HCT116 (cell line): Measurements from ENCODE around the gene TCF15. TPM values are rescaled to one million over a fixed set of nuclear protein-coding genes. Genes with fewer than 3 reads are reported as not detected.

Source experiments
- ATAC-seq: fragments of 200-7000 bp; cut with Tn5 transposase; 2 replicates; pipeline ENCODE4 v1.9.1; 2020; ENCODE audit warnings: mild to moderate bottlenecking, moderate library complexity
- BruUV-seq: library from RNA; stranded (reverse); fragments of 400-500 nt; replicated peaks from 2 replicates; lab custom pipeline; 2021; lab: Mats Ljungman, UMichigan
- CTCF ChIA-PET: fragments of 300-600 bp; sonication (Branson Sonifier 250); formaldehyde crosslinking; loops from one replicate; lab custom pipeline; 2021; ENCODE audit warnings: antibody characterized with exemption; lab: Charles Lee
- POLR2A ChIA-PET: fragments of 300-600, 350-600 bp; sonication (Branson Sonifier 250); formaldehyde crosslinking; loops from one replicate; lab custom pipeline; 2021; ENCODE audit warnings: antibody characterized with exemption; lab: Charles Lee
- RAD21 ChIA-PET, 2 experiments: fragments of 300-600 bp; sonication (Branson Sonifier 250); formaldehyde crosslinking; loops; one replicate each; lab custom pipeline; 2023; ENCODE audit warnings: low total read pairs in 2 of 2; ENCODE audit not compliant: uncharacterized antibody in 2 of 2, unreplicated experiment in 2 of 2, low non-redundant PET in 1 of 2; lab: Charles Lee
- DNase-seq: peaks from one replicate; pipeline ENCODE4 v3.0.0-alpha.2; 2010; ENCODE audit warnings: low read depth, low spot score
- H2AFZ ChIP-seq: fragments of 200-600 bp; shearing (Covaris generic), sonication (generic); 2 replicates; pipeline ENCODE4 v1.6.1; 2017; ENCODE audit warnings: low read depth, mixed run types, mixed read lengths, antibody characterized with exemption, low read length; ENCODE audit not compliant: poor library complexity, severe bottlenecking
- H3K27ac ChIP-seq: 2 replicates; pipeline ENCODE4 v1.5.1; 2012; ENCODE audit warnings: low read depth, low read length
- H3K27me3 ChIP-seq: fragments of 200-600 bp; sonication (generic); 2 replicates; pipeline ENCODE4 v1.6.1; 2016; ENCODE audit warnings: mixed run types, low read length, mixed read lengths; ENCODE audit not compliant: insufficient read depth
- H3K36me3 ChIP-seq, 2 experiments: fragments of 200-500 bp in 1 of 2; fragments of 200-600 bp in 1 of 2; sonication (Bioruptor generic) in 1 of 2; sonication (generic) in 1 of 2; 2 replicates each; pipeline versions ENCODE4 v1.5.1 to v1.6.1; 2014 to 2016; ENCODE audit warnings: low read length in 2 of 2, inconsistent platforms in 1 of 2, mixed read lengths in 1 of 2, mixed run types in 1 of 2; ENCODE audit not compliant: insufficient read depth in 2 of 2, control insufficient read depth in 1 of 2
- H3K4me1 ChIP-seq, 2 experiments: fragments of 200-600 bp in 1 of 2; sonication (generic) in 1 of 2; 2 replicates each; pipeline versions ENCODE4 v1.5.1 to v1.6.1; 2012 to 2017; ENCODE audit warnings: low read length in 2 of 2, inconsistent platforms in 1 of 2, mild to moderate bottlenecking in 1 of 2, mixed read lengths in 1 of 2, mixed run types in 1 of 2, moderate library complexity in 1 of 2; ENCODE audit not compliant: insufficient read depth in 2 of 2, control insufficient read depth in 1 of 2
- H3K4me2 ChIP-seq: fragments of 200-600 bp; sonication (generic); 2 replicates; pipeline ENCODE4 v1.6.1; 2017; ENCODE audit warnings: mixed run types, low read length, mixed read lengths
- H3K4me3 ChIP-seq, 2 experiments: fragments of 200-600 bp in 1 of 2; sonication (generic) in 1 of 2; replicated peaks in 1 of 2; 2 replicates each; pipeline ENCODE4 v1.5.1; 2011 to 2016; ENCODE audit warnings: low read length in 2 of 2, control low read depth in 1 of 2, low read depth in 1 of 2, mild to moderate bottlenecking in 1 of 2, mixed read lengths in 1 of 2, mixed run types in 1 of 2
- H3K79me2 ChIP-seq: fragments of 200-600 bp; sonication (generic); 2 replicates; pipeline ENCODE4 v1.6.1; 2017; ENCODE audit warnings: mild to moderate bottlenecking, mixed run types, low read length, moderate library complexity, mixed read lengths; ENCODE audit not compliant: insufficient read depth
- H3K9ac ChIP-seq: fragments of 200-600 bp; sonication (generic); 2 replicates; pipeline ENCODE4 v1.6.1; 2016; ENCODE audit warnings: low read length, mixed read lengths
- H3K9me2 ChIP-seq: fragments of 200-600 bp; sonication (generic), shearing (Covaris generic); 2 replicates; pipeline ENCODE4 v1.6.1; 2017; ENCODE audit warnings: mixed run types, mild to moderate bottlenecking, moderate library complexity; ENCODE audit not compliant: insufficient read depth
- H3K9me3 ChIP-seq, 2 experiments: fragments of 200-500 bp in 1 of 2; fragments of 200-600 bp in 1 of 2; sonication (Bioruptor generic) in 1 of 2; sonication (generic) in 1 of 2; 2 replicates each; pipeline ENCODE4 v1.6.1; 2014 to 2017; ENCODE audit warnings: low read length in 2 of 2, mixed read lengths in 2 of 2, inconsistent platforms in 1 of 2, low read depth in 1 of 2, mild to moderate bottlenecking in 1 of 2, mixed run types in 1 of 2, moderate library complexity in 1 of 2; ENCODE audit not compliant: control insufficient read depth in 1 of 2, insufficient read depth in 1 of 2
- H4K20me1 ChIP-seq: fragments of 200-600 bp; sonication (generic), shearing (Covaris generic); 2 replicates; pipeline ENCODE4 v1.6.1; 2017; ENCODE audit warnings: mixed run types, mild to moderate bottlenecking, moderate library complexity; ENCODE audit not compliant: insufficient read depth
- JUND ChIP-seq: IDR thresholded peaks from 2 replicates; pipeline ENCODE4 v1.6.1; 2012
- POLR2A ChIP-seq: IDR thresholded peaks from 2 replicates; pipeline ENCODE4 v1.7.0; 2011; ENCODE audit warnings: borderline replicate concordance; ENCODE audit not compliant: insufficient read depth, insufficient read length; ENCODE audit errors: extremely low read depth
- REST ChIP-seq: IDR thresholded peaks from 2 replicates; pipeline ENCODE4 v1.6.1; 2012; ENCODE audit warnings: low read depth
- SP1 ChIP-seq: IDR thresholded peaks from 2 replicates; pipeline ENCODE4 v1.6.1; 2012; ENCODE audit warnings: low read depth
- SRF ChIP-seq: IDR thresholded peaks from 2 replicates; pipeline ENCODE4 v1.6.1; 2012; ENCODE audit warnings: low read depth
- ZBTB33 ChIP-seq: IDR thresholded peaks from 2 replicates; pipeline ENCODE4 v1.6.1; 2011; ENCODE audit warnings: mild to moderate bottlenecking, low read length, moderate library complexity; ENCODE audit not compliant: insufficient replicate concordance; ENCODE audit errors: extremely low read depth
- intact Hi-C: fragments of 100-400 bp; cut with micrococcal nuclease; formaldehyde crosslinking; loops from 2 replicates; pipeline ENCODE4 v1.10.0; 2022
- total RNA-seq: library from RNA; stranded (reverse); gene quantifications from one replicate; pipeline ENCODE4 v1.2.1, GENCODE V29; 2021; ENCODE audit not compliant: unreplicated experiment
- TF ChIP-seq, protein P1 (sequence below), 3 experiments: fragments of 200-600 bp in 1 of 3; sonication (generic) in 1 of 3; IDR thresholded peaks in 2 of 3; conservative IDR thresholded peaks in 1 of 3; 2 replicates each; pipeline ENCODE4 v1.5.1; 2012 to 2017; ENCODE audit warnings: low read depth in 2 of 3, low read length in 2 of 3, antibody characterized with exemption in 1 of 3, borderline replicate concordance in 1 of 3, control low read depth in 1 of 3, mild to moderate bottlenecking in 1 of 3, mixed read lengths in 1 of 3, mixed run types in 1 of 3, moderate library complexity in 1 of 3; ENCODE audit not compliant: insufficient read depth in 1 of 3
- TF ChIP-seq, protein P2 (sequence below): IDR thresholded peaks from 2 replicates; pipeline ENCODE4 v1.6.1; 2012

The TCF15 gene
- total RNA-seq, 1 experiment from 2014 or later = not detected

GRCh38 chr20:631101-631500 is 21.0 kb upstream of the TCF15 start:
- no peak for TF ChIP-seq JUND
- no peak for TF ChIP-seq SRF
- TF ChIP-seq SP1 = no peak
- TF ChIP-seq, protein P1, sequence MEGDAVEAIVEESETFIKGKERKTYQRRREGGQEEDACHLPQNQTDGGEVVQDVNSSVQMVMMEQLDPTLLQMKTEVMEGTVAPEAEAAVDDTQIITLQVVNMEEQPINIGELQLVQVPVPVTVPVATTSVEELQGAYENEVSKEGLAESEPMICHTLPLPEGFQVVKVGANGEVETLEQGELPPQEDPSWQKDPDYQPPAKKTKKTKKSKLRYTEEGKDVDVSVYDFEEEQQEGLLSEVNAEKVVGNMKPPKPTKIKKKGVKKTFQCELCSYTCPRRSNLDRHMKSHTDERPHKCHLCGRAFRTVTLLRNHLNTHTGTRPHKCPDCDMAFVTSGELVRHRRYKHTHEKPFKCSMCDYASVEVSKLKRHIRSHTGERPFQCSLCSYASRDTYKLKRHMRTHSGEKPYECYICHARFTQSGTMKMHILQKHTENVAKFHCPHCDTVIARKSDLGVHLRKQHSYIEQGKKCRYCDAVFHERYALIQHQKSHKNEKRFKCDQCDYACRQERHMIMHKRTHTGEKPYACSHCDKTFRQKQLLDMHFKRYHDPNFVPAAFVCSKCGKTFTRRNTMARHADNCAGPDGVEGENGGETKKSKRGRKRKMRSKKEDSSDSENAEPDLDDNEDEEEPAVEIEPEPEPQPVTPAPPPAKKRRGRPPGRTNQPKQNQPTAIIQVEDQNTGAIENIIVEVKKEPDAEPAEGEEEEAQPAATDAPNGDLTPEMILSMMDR (IDR thresholded peaks at IDR 0.05 in 2 of 3, conservative IDR thresholded peaks at IDR 0.05 in 1 of 3; ENCODE audit: borderline replicate concordance in 1 of 3, insufficient read depth in 1 of 3, low read depth in 2 of 3, low read length in 2 of 3) = no peak
- TF ChIP-seq, protein P2, sequence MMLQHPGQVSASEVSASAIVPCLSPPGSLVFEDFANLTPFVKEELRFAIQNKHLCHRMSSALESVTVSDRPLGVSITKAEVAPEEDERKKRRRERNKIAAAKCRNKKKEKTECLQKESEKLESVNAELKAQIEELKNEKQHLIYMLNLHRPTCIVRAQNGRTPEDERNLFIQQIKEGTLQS = no peak
- TF ChIP-seq POLR2A = no peak
- no peak for TF ChIP-seq REST
- TF ChIP-seq ZBTB33 = no peak
- Histone ChIP-seq H3K9ac (no peak overlapping the region), H3K36me3 (no peaks in the 10 kb centered on the region), H4K20me1 (no peaks in the 10 kb centered on the region), H3K9me2 (no peaks in the 10 kb centered on the region), H2AFZ (no peak overlapping the region), H3K27me3 (no peaks in the 10 kb centered on the region), H3K4me3 (no peak overlapping the region), H3K27ac (no peak overlapping the region), H3K4me1 (no peaks in the 10 kb centered on the region), H3K4me2 (no peak overlapping the region), H3K79me2 (no peaks in the 10 kb centered on the region), H3K9me3 (no peaks in the 10 kb centered on the region)
- RAD21 ChIA-PET = no interaction called here
- POLR2A ChIA-PET = no interaction called here
- DNase-seq = no peak
- BruUV-seq = no TSS peak
- CTCF ChIA-PET = interaction anchor here (1.4 kb wide), 1 partner anchor 14 kb away, joined by 7 read pairs; no protein-coding TSS in a partner anchor
- no peak for ATAC-seq
- intact Hi-C loops = no loop called here
